Stimulated activated naive CD8-positive, alpha-beta T cell treated with anti-CD3 and anti-CD28 coated beads, Interleukin-15, Interleukin-2, amounts not matched to agents 100 ng/mL and 50 ng/mL, for 24 hours (primary cell): ENCODE measurements around the gene LRP1B.

ENCODE experiments used
- H3K27ac Mint-ChIP-seq: one replicate; pipeline ENCODE4 v1.8.0; 2021; ENCODE audit warnings: mild to moderate bottlenecking, mixed read lengths
- H3K27me3 Mint-ChIP-seq: one replicate; pipeline ENCODE4 v1.8.0; 2021; ENCODE audit warnings: mixed read lengths
- H3K36me3 Mint-ChIP-seq: one replicate; pipeline ENCODE4 v1.8.0; 2021; ENCODE audit warnings: low read depth, mixed read lengths
- H3K4me1 Mint-ChIP-seq: one replicate; pipeline ENCODE4 v1.8.0; 2021; ENCODE audit warnings: low read depth, mixed read lengths
- H3K4me3 Mint-ChIP-seq: one replicate; pipeline ENCODE4 v1.8.0; 2021; ENCODE audit warnings: mild to moderate bottlenecking, mixed read lengths
- H3K9me3 Mint-ChIP-seq: one replicate; pipeline ENCODE4 v1.8.0; 2021; ENCODE audit warnings: mixed read lengths

Gene LRP1B

GRCh38 chr2:142040556-142040955 lies 90.3 kb downstream of the LRP1B start:
- no peaks in the 10 kb centered on the region for H3K36me3 Mint-ChIP-seq
- H3K27ac Mint-ChIP-seq = no peak overlapping the region
- no peak overlapping the region for H3K4me3 Mint-ChIP-seq
- peaks cover 5% of the 10 kb centered on the region for H3K9me3 Mint-ChIP-seq
- no peaks in the 10 kb centered on the region for H3K4me1 Mint-ChIP-seq
- H3K27me3 Mint-ChIP-seq = no peaks in the 10 kb centered on the region

GRCh38 chr2:142038826-142039225 lies 92.0 kb downstream of the LRP1B start:
- Mint-ChIP-seq H3K9me3 (peaks cover 5% of the 10 kb centered on the region), H3K27me3 (no peaks in the 10 kb centered on the region), H3K36me3 (no peaks in the 10 kb centered on the region), H3K27ac (no peak overlapping the region), H3K4me3 (no peak overlapping the region), H3K4me1 (no peaks in the 10 kb centered on the region)

- Mint-ChIP-seq H3K4me3 (no peak overlapping the region), H3K4me1 (no peaks in the 10 kb centered on the region), H3K27me3 (no peaks in the 10 kb centered on the region), H3K36me3 (no peaks in the 10 kb centered on the region), H3K27ac (no peak overlapping the region), H3K9me3 (peaks cover 5% of the 10 kb centered on the region)
These were observed 93.1 kb downstream of the LRP1B start for GRCh38 chr2:142037744-142038143.

DNA sequence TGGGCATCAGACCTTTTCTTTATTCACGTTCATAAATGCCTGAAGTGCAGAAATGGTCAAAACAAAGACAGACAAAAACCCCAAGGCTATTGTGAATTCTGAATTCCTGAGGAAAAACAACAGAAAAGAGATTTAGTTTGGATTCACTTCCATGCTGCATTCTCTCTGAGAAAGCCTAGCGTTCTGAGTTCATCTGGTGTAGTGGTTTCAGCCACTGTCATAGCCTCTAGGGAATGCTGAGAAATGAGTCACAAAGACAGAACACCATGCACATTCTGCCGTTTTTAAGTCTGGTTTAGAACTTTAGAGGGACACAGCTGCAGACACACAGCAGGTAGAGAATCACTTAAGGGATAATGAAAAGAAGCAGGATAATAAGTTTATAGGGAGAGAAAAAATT lies 93.8 kb downstream of the LRP1B start:
- Mint-ChIP-seq H3K9me3 (peaks cover 5% of the 10 kb centered on the region), H3K4me1 (no peaks in the 10 kb centered on the region), H3K4me3 (no peak overlapping the region), H3K27me3 (no peaks in the 10 kb centered on the region), H3K36me3 (no peaks in the 10 kb centered on the region), H3K27ac (no peak overlapping the region)

DNA sequence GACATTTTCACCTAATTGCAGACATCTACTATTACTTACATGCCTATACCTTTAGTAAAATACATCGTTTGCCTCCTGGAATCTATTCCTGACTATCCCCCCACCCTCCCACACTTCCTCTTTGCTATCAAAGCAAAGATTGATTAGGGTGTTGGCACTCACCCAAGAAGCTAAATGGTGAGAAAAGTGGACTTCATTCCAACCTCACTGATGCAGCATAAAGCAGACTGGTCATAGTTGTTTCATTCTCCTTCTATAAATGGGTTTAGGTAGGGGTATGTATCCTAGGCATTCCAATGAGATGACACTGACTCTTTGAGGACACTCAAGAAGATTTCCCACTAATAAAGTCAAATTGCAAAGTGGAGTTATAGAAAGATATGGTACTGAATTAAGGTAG lies 97.4 kb downstream of the LRP1B start:
- H3K9me3 Mint-ChIP-seq = peaks cover 4% of the 10 kb centered on the region
- H3K4me1 Mint-ChIP-seq = no peaks in the 10 kb centered on the region

DNA sequence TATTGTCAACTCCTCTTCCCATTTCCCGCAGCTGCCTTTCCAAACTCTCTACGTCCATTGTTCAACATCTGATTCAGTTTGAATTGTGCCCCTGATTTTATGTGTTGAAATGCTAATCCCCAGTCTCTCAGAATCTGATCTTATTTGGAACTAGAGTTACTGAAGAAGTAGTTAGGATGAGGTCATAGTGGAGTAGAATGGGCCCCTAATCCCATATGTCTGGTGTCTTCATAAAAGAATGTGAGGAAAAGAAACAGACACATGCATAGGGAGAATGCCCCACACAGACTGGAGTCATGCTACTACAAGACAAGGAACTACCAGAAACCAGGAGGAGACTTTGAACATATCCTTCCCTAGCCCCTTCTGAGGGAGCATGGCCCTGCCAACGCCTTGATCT lies 99.2 kb downstream of the LRP1B start:
- no peaks in the 10 kb centered on the region for H3K27me3 Mint-ChIP-seq

More for the DNA sequence above, 97.4 kb downstream of the LRP1B start:
- Mint-ChIP-seq H3K4me3 (no peak overlapping the region), H3K36me3 (no peaks in the 10 kb centered on the region), H3K27ac (no peak overlapping the region), H3K27me3 (no peaks in the 10 kb centered on the region)

GRCh38 chr2:142030735-142031134 lies 100.1 kb downstream of the LRP1B start:
- Mint-ChIP-seq H3K4me3 (no peak overlapping the region), H3K27ac (no peak overlapping the region)

More for the DNA sequence above, 99.2 kb downstream of the LRP1B start:
- Mint-ChIP-seq H3K4me3 (no peak overlapping the region), H3K9me3 (peaks cover 4% of the 10 kb centered on the region), H3K36me3 (no peaks in the 10 kb centered on the region), H3K4me1 (no peaks in the 10 kb centered on the region), H3K27ac (no peak overlapping the region)

GRCh38 chr2:142029974-142030373 lies 100.8 kb downstream of the LRP1B start:
- Mint-ChIP-seq H3K27me3 (no peaks in the 10 kb centered on the region), H3K36me3 (no peaks in the 10 kb centered on the region), H3K4me1 (no peaks in the 10 kb centered on the region), H3K9me3 (peaks cover 4% of the 10 kb centered on the region), H3K27ac (no peak overlapping the region), H3K4me3 (no peak overlapping the region)

More at GRCh38 chr2:142030735-142031134, 100.1 kb downstream of the LRP1B start:
- no peaks in the 10 kb centered on the region for H3K36me3 Mint-ChIP-seq
- no peaks in the 10 kb centered on the region for H3K4me1 Mint-ChIP-seq
- H3K9me3 Mint-ChIP-seq = peaks cover 4% of the 10 kb centered on the region
- H3K27me3 Mint-ChIP-seq = no peaks in the 10 kb centered on the region

DNA sequence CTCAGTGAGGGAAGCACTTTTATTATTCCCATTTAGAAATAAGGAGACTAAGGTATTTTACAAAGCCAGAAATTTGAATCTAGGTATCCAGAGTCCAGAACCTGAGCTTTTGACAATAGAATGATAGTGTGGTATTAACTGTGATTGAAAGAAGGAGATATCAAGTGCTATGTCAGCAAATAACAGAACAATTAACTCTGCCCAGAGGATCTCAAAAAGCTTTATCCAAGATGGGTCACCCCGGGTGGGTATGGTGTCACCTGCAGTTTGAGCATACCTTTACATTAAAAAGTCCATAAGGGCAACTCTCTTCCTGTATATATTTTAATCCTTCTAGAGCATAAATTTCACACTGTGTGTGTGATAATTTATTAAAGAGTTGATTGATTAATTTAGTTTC lies 105.4 kb downstream of the LRP1B start:
- Mint-ChIP-seq H3K4me1 (no peaks in the 10 kb centered on the region), H3K36me3 (no peaks in the 10 kb centered on the region), H3K27me3 (no peaks in the 10 kb centered on the region), H3K4me3 (no peak overlapping the region), H3K27ac (no peak overlapping the region), H3K9me3 (no peaks in the 10 kb centered on the region)

DNA sequence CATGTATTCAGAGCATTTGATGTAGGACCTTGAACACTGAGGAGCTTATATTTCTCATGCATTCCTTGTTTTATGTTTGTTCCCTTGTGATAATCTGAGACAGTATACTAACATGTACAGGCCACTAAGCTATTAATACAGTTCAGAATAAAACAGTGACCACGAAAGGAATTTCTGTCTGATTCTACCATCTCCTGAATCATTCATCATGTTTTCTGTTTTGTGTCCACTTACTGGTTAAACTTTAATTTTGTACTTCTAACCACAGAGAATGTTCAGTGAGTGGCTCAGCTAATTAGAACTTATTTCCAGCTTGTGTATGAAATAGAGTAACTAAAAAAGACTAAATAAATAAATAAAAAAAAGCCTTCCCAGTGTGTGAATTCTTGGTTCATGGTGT lies 110.4 kb downstream of the LRP1B start:
- no peaks in the 10 kb centered on the region for H3K36me3 Mint-ChIP-seq
- no peaks in the 10 kb centered on the region for H3K27me3 Mint-ChIP-seq
- no peaks in the 10 kb centered on the region for H3K4me1 Mint-ChIP-seq
- H3K4me3 Mint-ChIP-seq = no peak overlapping the region
- H3K27ac Mint-ChIP-seq = no peak overlapping the region
- peaks cover 6% of the 10 kb centered on the region for H3K9me3 Mint-ChIP-seq

GRCh38 chr2:142014536-142014935 lies 116.3 kb downstream of the LRP1B start:
- H3K4me1 Mint-ChIP-seq = no peaks in the 10 kb centered on the region
- no peaks in the 10 kb centered on the region for H3K27me3 Mint-ChIP-seq
- no peaks in the 10 kb centered on the region for H3K36me3 Mint-ChIP-seq
- no peak overlapping the region for H3K27ac Mint-ChIP-seq
- peaks cover 4% of the 10 kb centered on the region for H3K9me3 Mint-ChIP-seq
- H3K4me3 Mint-ChIP-seq = no peak overlapping the region

- no peaks in the 10 kb centered on the region for H3K27me3 Mint-ChIP-seq
- H3K27ac Mint-ChIP-seq = no peak overlapping the region
These were observed 118.0 kb downstream of the LRP1B start for GRCh38 chr2:142012797-142013196.

DNA sequence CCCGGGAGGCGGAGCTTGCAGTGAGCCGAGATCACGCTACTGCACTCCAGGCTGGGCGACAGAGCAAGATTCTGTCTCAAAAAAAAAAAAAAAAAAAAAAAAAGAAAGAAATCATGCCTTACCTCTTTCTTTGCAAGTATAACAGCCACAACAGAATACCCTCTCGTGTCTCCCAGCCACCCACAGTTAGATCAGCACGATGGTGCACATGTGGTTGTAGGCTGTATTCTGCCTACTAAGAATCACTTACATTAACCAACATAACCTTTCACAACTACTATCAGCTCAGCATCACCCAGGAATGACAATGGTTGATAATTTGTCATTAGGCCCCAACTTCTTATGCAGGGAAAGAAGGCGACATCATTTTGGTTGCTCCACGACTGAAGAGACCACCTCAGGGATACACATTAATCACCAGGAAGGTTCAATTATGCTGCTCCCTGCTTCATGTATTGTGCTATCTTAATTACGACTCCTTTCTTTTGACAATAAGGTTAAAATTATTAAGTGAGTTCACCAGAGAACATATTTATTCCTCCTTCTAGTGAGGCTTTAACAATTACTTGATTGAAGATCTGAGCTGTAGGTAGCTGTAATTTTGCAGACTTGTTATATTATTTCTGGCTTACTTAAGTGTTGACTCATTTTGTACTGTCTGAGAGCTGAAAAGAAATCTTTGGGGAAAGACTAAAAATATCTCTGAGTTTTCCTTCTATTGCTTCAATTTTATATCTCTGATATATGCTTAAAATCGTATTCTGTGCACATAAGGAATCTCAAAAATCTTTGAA lies 120.1 kb downstream of the LRP1B start:
- Mint-ChIP-seq H3K27ac (no peak overlapping the region), H3K27me3 (no peaks in the 10 kb centered on the region), H3K36me3 (no peaks in the 10 kb centered on the region), H3K4me1 (no peaks in the 10 kb centered on the region), H3K9me3 (no peaks in the 10 kb centered on the region), H3K4me3 (no peak overlapping the region)

More at GRCh38 chr2:142012797-142013196, 118.0 kb downstream of the LRP1B start:
- Mint-ChIP-seq H3K4me3 (no peak overlapping the region), H3K9me3 (no peaks in the 10 kb centered on the region), H3K4me1 (no peaks in the 10 kb centered on the region), H3K36me3 (no peaks in the 10 kb centered on the region)

DNA sequence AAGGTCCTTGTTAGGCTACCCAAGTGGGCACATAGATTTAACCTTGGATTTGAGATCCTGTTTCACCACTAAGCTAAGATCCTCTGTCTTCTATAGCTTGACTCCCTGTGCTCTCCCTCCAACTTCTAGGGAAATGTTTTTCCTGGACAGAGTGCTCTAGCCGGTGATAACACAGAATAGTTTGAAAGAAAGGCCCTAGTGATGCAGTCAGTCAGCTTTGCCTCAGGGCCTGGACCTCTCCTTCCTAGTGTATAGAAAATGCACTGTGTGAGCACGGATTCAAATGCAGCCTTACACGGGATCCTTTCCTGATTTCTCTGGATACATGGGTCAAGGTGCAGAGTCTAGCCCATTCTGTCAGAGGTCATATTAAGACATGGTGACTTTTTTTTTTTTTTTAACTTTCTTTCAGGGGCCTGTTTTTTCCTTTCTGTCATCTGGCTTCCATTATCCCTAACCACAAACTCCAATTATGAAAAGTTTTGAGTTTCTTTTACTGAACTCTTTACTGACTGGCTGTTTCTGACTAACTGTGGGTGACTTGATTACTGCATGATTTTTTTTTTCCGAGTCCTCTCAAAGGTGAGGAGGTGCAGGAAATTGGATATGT lies 122.6 kb downstream of the LRP1B start:
- no peak overlapping the region for H3K4me3 Mint-ChIP-seq
- no peaks in the 10 kb centered on the region for H3K27me3 Mint-ChIP-seq
- no peaks in the 10 kb centered on the region for H3K36me3 Mint-ChIP-seq
- H3K9me3 Mint-ChIP-seq = no peaks in the 10 kb centered on the region
- no peak overlapping the region for H3K27ac Mint-ChIP-seq
- no peaks in the 10 kb centered on the region for H3K4me1 Mint-ChIP-seq

- Mint-ChIP-seq H3K36me3 (no peaks in the 10 kb centered on the region), H3K27me3 (no peaks in the 10 kb centered on the region), H3K4me3 (no peak overlapping the region), H3K4me1 (no peaks in the 10 kb centered on the region), H3K27ac (no peak overlapping the region), H3K9me3 (no peaks in the 10 kb centered on the region)
These were observed 136.8 kb downstream of the LRP1B start for GRCh38 chr2:141994066-141994465.

DNA sequence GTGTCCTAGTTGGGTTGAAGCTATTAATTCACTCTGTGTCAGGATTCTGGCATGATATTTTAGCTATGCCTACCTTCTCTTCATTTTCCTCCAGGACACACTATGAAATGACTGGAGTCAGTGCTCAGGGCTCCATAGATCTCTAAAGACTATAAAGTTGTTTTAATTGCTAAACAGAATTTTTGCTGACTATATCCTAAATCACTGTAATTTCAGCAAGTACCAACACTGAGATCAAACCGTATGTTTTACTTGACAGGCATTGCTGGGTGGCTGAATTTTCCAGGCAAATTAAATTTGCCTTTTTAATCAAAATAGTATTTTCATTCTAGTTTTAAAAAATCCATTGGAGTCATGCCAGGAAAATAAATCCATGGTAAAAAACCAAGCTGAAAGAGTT lies 138.1 kb downstream of the LRP1B start:
- no peaks in the 10 kb centered on the region for H3K36me3 Mint-ChIP-seq
- no peak overlapping the region for H3K4me3 Mint-ChIP-seq
- H3K27me3 Mint-ChIP-seq = no peaks in the 10 kb centered on the region
- H3K27ac Mint-ChIP-seq = no peak overlapping the region
- no peaks in the 10 kb centered on the region for H3K9me3 Mint-ChIP-seq
- no peaks in the 10 kb centered on the region for H3K4me1 Mint-ChIP-seq
